Measurements from ENCODE around the gene SEL1L3. TPM values are rescaled to one million over a fixed set of nuclear protein-coding genes. Genes with fewer than 3 reads are reported as not detected.
A peak's percentile ranks its signal among the peaks of the same experiment; 100 is the strongest.

Gene SEL1L3
- total and polyA plus RNA-seq, 4 donors: 3.3 to 13.1 (median 5.7) TPM

DNA sequence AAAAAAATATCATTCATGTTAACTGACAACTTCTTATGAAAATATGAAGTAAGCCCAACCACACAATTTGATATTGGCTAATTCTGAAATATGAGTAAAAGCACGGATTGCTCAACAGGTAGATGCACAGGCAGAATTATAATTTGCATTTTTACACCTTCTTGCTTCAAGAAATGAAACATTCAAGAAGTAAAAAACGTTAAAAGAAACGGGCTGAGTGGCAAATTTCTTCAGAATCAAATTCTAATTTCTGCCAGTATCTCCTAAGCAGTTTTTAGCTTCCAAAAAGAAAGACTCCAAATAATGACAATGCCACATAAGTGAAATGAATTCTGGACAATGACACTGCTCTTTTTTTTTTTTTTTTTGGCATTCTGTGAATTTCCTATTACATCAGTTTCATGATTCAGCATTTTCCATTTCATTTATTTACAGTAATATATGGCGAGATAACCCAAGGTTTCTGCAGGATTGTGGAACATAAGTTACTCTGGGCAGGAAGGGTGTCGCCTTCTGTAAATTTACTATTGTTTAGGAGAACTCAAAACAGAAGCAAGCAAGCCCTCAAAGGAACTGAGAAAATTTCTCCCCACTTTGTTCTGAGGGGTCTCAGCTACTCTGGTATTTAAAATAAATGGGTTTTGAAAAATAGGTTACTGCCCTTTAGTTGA, 1.4 kb downstream of the SEL1L3 start:
- H3K27me3 ChIP-seq (ENCODE audit: control insufficient read depth in 4 of 4, insufficient read depth in 4 of 4, low read length in 3 of 4): no peaks in the 10 kb centered on the region
- DNase-seq (ENCODE audit: low spot score): no peak
- H3K27ac ChIP-seq (ENCODE audit: low read depth in 1 of 2, low read length in 2 of 2): peak overlapping the region in 1 of 2 donors; percentile 68
- H3K36me3 ChIP-seq (ENCODE audit: control insufficient read depth in 4 of 4, insufficient read depth in 3 of 4, low read depth in 1 of 4, low read length in 3 of 4): no peaks in the 10 kb centered on the region
- H3K4me1 ChIP-seq (ENCODE audit: control insufficient read depth in 4 of 4, insufficient read depth in 4 of 4, low read length in 3 of 4): peaks cover 0 to 18% (median 7%) of the 10 kb centered on the region in 4 donors
- peak overlapping the region in 1 of 2 donors; percentile 68 for H3K9ac ChIP-seq (ENCODE audit: low read depth in 1 of 2, low read length in 2 of 2)
- H3K9me3 ChIP-seq (ENCODE audit: control insufficient read depth in 4 of 4, low read length in 3 of 4): no peaks in the 10 kb centered on the region
- 63% methylated on average over 5 of the region's 5 CpGs for WGBS
- TF ChIP-seq EGR1 (IDR thresholded peaks at IDR 0.05; ENCODE audit: low read depth in 2 of 2) (no peak), SP1 (IDR thresholded peaks at IDR 0.05) (no peak), NR2F2 (IDR thresholded peaks at IDR 0.05) (no peak)
- TF ChIP-seq, protein P1, sequence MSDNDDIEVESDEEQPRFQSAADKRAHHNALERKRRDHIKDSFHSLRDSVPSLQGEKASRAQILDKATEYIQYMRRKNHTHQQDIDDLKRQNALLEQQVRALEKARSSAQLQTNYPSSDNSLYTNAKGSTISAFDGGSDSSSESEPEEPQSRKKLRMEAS (IDR thresholded peaks at IDR 0.05): no peak
- TF ChIP-seq, protein P2, sequence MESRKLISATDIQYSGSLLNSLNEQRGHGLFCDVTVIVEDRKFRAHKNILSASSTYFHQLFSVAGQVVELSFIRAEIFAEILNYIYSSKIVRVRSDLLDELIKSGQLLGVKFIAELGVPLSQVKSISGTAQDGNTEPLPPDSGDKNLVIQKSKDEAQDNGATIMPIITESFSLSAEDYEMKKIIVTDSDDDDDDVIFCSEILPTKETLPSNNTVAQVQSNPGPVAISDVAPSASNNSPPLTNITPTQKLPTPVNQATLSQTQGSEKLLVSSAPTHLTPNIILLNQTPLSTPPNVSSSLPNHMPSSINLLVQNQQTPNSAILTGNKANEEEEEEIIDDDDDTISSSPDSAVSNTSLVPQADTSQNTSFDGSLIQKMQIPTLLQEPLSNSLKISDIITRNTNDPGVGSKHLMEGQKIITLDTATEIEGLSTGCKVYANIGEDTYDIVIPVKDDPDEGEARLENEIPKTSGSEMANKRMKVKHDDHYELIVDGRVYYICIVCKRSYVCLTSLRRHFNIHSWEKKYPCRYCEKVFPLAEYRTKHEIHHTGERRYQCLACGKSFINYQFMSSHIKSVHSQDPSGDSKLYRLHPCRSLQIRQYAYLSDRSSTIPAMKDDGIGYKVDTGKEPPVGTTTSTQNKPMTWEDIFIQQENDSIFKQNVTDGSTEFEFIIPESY (IDR thresholded peaks at IDR 0.05): no peak
- H3K4me3 ChIP-seq (ENCODE audit: low read depth in 1 of 3, low read length in 3 of 3): peak overlapping the region in 1 of 3 donors; percentile 87

DNA sequence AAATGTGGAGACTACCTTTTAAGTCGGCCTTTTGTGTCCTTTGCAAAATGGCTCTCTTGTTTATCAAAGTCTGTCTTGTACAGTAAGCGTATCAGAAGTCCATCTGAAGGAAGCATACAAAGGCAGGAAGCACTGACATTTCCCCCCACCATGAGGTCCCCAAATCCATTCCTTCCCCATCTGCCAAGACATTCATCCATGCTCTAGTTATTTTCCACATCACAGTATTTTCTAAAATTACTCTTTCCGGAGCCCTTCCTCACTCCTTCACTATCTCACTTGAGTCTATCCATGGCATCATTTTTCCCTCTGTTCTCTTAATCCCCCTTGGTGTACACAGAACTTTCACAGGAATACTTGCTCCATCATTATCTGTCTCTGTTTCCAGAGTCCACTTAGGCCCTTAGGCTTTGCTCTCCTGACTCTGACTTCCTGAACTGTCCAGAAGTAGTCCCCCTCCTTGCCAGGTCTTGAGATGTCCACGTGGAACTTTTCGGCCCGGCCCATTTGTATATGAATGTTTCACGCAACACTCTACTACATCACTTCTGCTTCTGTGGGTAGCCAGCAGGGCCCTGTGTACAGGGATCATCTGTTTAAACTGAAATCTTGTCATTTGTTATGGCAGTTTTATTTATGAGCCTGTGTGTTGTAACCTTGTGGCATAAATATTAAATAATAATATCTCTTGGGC, 2.1 kb downstream of the SEL1L3 start:
- no peak overlapping the region for H3K9ac ChIP-seq (ENCODE audit: low read depth in 1 of 2, low read length in 2 of 2)
- no peak overlapping the region for H3K4me3 ChIP-seq (ENCODE audit: low read depth in 1 of 3, low read length in 3 of 3)
- peak overlapping the region in 1 of 2 donors; percentile 52 for H3K27ac ChIP-seq (ENCODE audit: low read depth in 1 of 2, low read length in 2 of 2)
- 79% methylated on average over 7 of the region's 7 CpGs for WGBS
- no peaks in the 10 kb centered on the region for H3K9me3 ChIP-seq (ENCODE audit: control insufficient read depth in 4 of 4, low read length in 3 of 4)
- no peak for TF ChIP-seq YY1 (IDR thresholded peaks at IDR 0.05)
- TF ChIP-seq RXRA (IDR thresholded peaks at IDR 0.05): no peak
- no peak for TF ChIP-seq FOXA1 (IDR thresholded peaks at IDR 0.05)
- no peak for TF ChIP-seq FOXA2 (IDR thresholded peaks at IDR 0.05)
- TF ChIP-seq, protein P3, sequence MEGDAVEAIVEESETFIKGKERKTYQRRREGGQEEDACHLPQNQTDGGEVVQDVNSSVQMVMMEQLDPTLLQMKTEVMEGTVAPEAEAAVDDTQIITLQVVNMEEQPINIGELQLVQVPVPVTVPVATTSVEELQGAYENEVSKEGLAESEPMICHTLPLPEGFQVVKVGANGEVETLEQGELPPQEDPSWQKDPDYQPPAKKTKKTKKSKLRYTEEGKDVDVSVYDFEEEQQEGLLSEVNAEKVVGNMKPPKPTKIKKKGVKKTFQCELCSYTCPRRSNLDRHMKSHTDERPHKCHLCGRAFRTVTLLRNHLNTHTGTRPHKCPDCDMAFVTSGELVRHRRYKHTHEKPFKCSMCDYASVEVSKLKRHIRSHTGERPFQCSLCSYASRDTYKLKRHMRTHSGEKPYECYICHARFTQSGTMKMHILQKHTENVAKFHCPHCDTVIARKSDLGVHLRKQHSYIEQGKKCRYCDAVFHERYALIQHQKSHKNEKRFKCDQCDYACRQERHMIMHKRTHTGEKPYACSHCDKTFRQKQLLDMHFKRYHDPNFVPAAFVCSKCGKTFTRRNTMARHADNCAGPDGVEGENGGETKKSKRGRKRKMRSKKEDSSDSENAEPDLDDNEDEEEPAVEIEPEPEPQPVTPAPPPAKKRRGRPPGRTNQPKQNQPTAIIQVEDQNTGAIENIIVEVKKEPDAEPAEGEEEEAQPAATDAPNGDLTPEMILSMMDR (IDR thresholded peaks at IDR 0.05; ENCODE audit: low read depth, low read length, missing input control): no peak
- TF ChIP-seq, protein P4, sequence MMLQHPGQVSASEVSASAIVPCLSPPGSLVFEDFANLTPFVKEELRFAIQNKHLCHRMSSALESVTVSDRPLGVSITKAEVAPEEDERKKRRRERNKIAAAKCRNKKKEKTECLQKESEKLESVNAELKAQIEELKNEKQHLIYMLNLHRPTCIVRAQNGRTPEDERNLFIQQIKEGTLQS (IDR thresholded peaks at IDR 0.05): no peak
- TF ChIP-seq NR2F2 (IDR thresholded peaks at IDR 0.05): no peak
- TF ChIP-seq, protein P1 (IDR thresholded peaks at IDR 0.05): no peak
- TF ChIP-seq, protein P5, sequence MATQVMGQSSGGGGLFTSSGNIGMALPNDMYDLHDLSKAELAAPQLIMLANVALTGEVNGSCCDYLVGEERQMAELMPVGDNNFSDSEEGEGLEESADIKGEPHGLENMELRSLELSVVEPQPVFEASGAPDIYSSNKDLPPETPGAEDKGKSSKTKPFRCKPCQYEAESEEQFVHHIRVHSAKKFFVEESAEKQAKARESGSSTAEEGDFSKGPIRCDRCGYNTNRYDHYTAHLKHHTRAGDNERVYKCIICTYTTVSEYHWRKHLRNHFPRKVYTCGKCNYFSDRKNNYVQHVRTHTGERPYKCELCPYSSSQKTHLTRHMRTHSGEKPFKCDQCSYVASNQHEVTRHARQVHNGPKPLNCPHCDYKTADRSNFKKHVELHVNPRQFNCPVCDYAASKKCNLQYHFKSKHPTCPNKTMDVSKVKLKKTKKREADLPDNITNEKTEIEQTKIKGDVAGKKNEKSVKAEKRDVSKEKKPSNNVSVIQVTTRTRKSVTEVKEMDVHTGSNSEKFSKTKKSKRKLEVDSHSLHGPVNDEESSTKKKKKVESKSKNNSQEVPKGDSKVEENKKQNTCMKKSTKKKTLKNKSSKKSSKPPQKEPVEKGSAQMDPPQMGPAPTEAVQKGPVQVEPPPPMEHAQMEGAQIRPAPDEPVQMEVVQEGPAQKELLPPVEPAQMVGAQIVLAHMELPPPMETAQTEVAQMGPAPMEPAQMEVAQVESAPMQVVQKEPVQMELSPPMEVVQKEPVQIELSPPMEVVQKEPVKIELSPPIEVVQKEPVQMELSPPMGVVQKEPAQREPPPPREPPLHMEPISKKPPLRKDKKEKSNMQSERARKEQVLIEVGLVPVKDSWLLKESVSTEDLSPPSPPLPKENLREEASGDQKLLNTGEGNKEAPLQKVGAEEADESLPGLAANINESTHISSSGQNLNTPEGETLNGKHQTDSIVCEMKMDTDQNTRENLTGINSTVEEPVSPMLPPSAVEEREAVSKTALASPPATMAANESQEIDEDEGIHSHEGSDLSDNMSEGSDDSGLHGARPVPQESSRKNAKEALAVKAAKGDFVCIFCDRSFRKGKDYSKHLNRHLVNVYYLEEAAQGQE (IDR thresholded peaks at IDR 0.05): no peak
- TF ChIP-seq HNF4A (conservative IDR thresholded peaks at IDR 0.05): no peak
- TF ChIP-seq RAD21 (IDR thresholded peaks at IDR 0.05): no peak
- no peak for TF ChIP-seq JUND (IDR thresholded peaks at IDR 0.05)
- TF ChIP-seq EGR1 (IDR thresholded peaks at IDR 0.05; ENCODE audit: low read depth in 2 of 2): no peak
- TF ChIP-seq, protein P2 (IDR thresholded peaks at IDR 0.05): no peak
- no peak for TF ChIP-seq TAF1 (conservative IDR thresholded peaks at IDR 0.05)
- H3K4me1 ChIP-seq (ENCODE audit: control insufficient read depth in 4 of 4, insufficient read depth in 4 of 4, low read length in 3 of 4): peaks cover 0 to 18% (median 7%) of the 10 kb centered on the region in 4 donors
- H3K27me3 ChIP-seq (ENCODE audit: control insufficient read depth in 4 of 4, insufficient read depth in 4 of 4, low read length in 3 of 4): no peaks in the 10 kb centered on the region
- DNase-seq (ENCODE audit: low spot score): no peak
- H3K36me3 ChIP-seq (ENCODE audit: control insufficient read depth in 4 of 4, insufficient read depth in 3 of 4, low read depth in 1 of 4, low read length in 3 of 4): no peaks in the 10 kb centered on the region
